ENCODE results near the gene FNDC5. TPM values are rescaled to one million over a fixed set of nuclear protein-coding genes. Genes with fewer than 3 reads are reported as not detected.
"Not testable (repeated sequence)": the region's sequence is repeated elsewhere in the genome, so short reads cannot be mapped to it uniquely, and the experiment has no call there.

The FNDC5 gene
- total and polyA plus RNA-seq, 4 donors = 44.9 to 82.0 (median 70.7) TPM

GRCh38 chr1:32905588-32905987 is 34.9 kb upstream of the FNDC5 start:
- H3K9me3 ChIP-seq (ENCODE audit: control insufficient read depth, insufficient read depth, low read length); H3K4me1 ChIP-seq (ENCODE audit: control insufficient read depth, insufficient read depth, low read length); H3K4me3 ChIP-seq (ENCODE audit: low read depth, low read length); DNase-seq (ENCODE audit: low read depth in 4 of 6, low spot score in 6 of 6); H3K36me3 ChIP-seq (ENCODE audit: control insufficient read depth, insufficient read depth, low read length); H3K27ac ChIP-seq (ENCODE audit: low read depth, low read length): not testable (repeated sequence)
- H3K27me3 ChIP-seq (ENCODE audit: control insufficient read depth, insufficient read depth, low read length) = peaks cover 14% of the 10 kb centered on the region
- 82% methylated on average over 10 of the region's 10 CpGs for WGBS (ENCODE audit: insufficient coverage)

GRCh38 chr1:32904797-32905196 is 34.1 kb upstream of the FNDC5 start:
- WGBS (ENCODE audit: insufficient coverage) = 86% methylated on average over 1 of the region's 2 CpGs

GRCh38 chr1:32903991-32904785 is 33.5 kb upstream of the FNDC5 start:
- H3K4me3 ChIP-seq (ENCODE audit: low read depth, low read length) = no peak overlapping the region
- WGBS (ENCODE audit: insufficient coverage) = 56% methylated on average over 1 of the region's 3 CpGs
- peaks cover 21% of the 10 kb centered on the region for H3K27me3 ChIP-seq (ENCODE audit: control insufficient read depth, insufficient read depth, low read length)

More at GRCh38 chr1:32904797-32905196, 34.1 kb upstream of the FNDC5 start:
- Histone ChIP-seq H3K9me3 (ENCODE audit: control insufficient read depth, insufficient read depth, low read length) (no peaks in the 10 kb centered on the region), H3K4me1 (ENCODE audit: control insufficient read depth, insufficient read depth, low read length) (peaks cover 14% of the 10 kb centered on the region), H3K4me3 (ENCODE audit: low read depth, low read length) (no peak overlapping the region), H3K27me3 (ENCODE audit: control insufficient read depth, insufficient read depth, low read length) (peaks cover 21% of the 10 kb centered on the region), H3K36me3 (ENCODE audit: control insufficient read depth, insufficient read depth, low read length) (no peaks in the 10 kb centered on the region), H3K27ac (ENCODE audit: low read depth, low read length) (no peak overlapping the region)
- DNase-seq (ENCODE audit: low read depth in 4 of 6, low spot score in 6 of 6) = no peak

GRCh38 chr1:32902535-32902920 is 31.8 kb upstream of the FNDC5 start:
- Histone ChIP-seq H3K27me3 (ENCODE audit: control insufficient read depth, insufficient read depth, low read length) (peaks cover 21% of the 10 kb centered on the region), H3K36me3 (ENCODE audit: control insufficient read depth, insufficient read depth, low read length) (peaks cover 6% of the 10 kb centered on the region), H3K4me1 (ENCODE audit: control insufficient read depth, insufficient read depth, low read length) (peaks cover 14% of the 10 kb centered on the region), H3K27ac (ENCODE audit: low read depth, low read length) (no peak overlapping the region), H3K4me3 (ENCODE audit: low read depth, low read length) (no peak overlapping the region), H3K9me3 (ENCODE audit: control insufficient read depth, insufficient read depth, low read length) (no peaks in the 10 kb centered on the region)
- DNase-seq (ENCODE audit: low read depth in 4 of 6, low spot score in 6 of 6) = no peak
- WGBS (ENCODE audit: insufficient coverage) = 71% methylated on average over 6 of the region's 6 CpGs

More at GRCh38 chr1:32903991-32904785, 33.5 kb upstream of the FNDC5 start:
- no peaks in the 10 kb centered on the region for H3K36me3 ChIP-seq (ENCODE audit: control insufficient read depth, insufficient read depth, low read length)
- peaks cover 14% of the 10 kb centered on the region for H3K4me1 ChIP-seq (ENCODE audit: control insufficient read depth, insufficient read depth, low read length)
- H3K27ac ChIP-seq (ENCODE audit: low read depth, low read length) = no peak overlapping the region
- H3K9me3 ChIP-seq (ENCODE audit: control insufficient read depth, insufficient read depth, low read length) = no peaks in the 10 kb centered on the region
- DNase-seq (ENCODE audit: low read depth in 4 of 6, low spot score in 6 of 6) = no peak

GRCh38 chr1:32901823-32902534 is 31.3 kb upstream of the FNDC5 start:
- no peak overlapping the region for H3K27ac ChIP-seq (ENCODE audit: low read depth, low read length)
- 27% methylated on average over 11 of the region's 24 CpGs for WGBS (ENCODE audit: insufficient coverage)
- peak overlapping the region; percentile 48 for H3K4me3 ChIP-seq (ENCODE audit: low read depth, low read length)
- H3K36me3 ChIP-seq (ENCODE audit: control insufficient read depth, insufficient read depth, low read length) = peaks cover 6% of the 10 kb centered on the region
- H3K27me3 ChIP-seq (ENCODE audit: control insufficient read depth, insufficient read depth, low read length) = peaks cover 21% of the 10 kb centered on the region
- DNase-seq (ENCODE audit: low read depth in 4 of 6, low spot score in 6 of 6) = no peak
- peaks cover 14% of the 10 kb centered on the region for H3K4me1 ChIP-seq (ENCODE audit: control insufficient read depth, insufficient read depth, low read length)
- H3K9me3 ChIP-seq (ENCODE audit: control insufficient read depth, insufficient read depth, low read length) = no peaks in the 10 kb centered on the region

- peaks cover 10% of the 10 kb centered on the region for H3K36me3 ChIP-seq (ENCODE audit: control insufficient read depth, insufficient read depth, low read length)
- H3K27ac ChIP-seq (ENCODE audit: low read depth, low read length) = no peak within 1 kb of the TSS
- peaks cover 14% of the 10 kb centered on the region for H3K4me1 ChIP-seq (ENCODE audit: control insufficient read depth, insufficient read depth, low read length)
- H3K27me3 ChIP-seq (ENCODE audit: control insufficient read depth, insufficient read depth, low read length) = peaks cover 21% of the 10 kb centered on the region
- under 1% methylated on average over 87 of the region's 92 CpGs for WGBS (ENCODE audit: insufficient coverage)
- peak within 1 kb of the TSS; percentile 50 for H3K4me3 ChIP-seq (ENCODE audit: low read depth, low read length)
- H3K9me3 ChIP-seq (ENCODE audit: control insufficient read depth, insufficient read depth, low read length) = no peaks in the 10 kb centered on the region
- DNase-seq (ENCODE audit: low read depth in 4 of 6, low spot score in 6 of 6) = peak in 1 of 6 donors; percentile 39
Observed at GRCh38 chr1:32900956-32901822, 30.5 kb upstream of the FNDC5 start, which contains the start of gene TMEM54. Gene TMEM54, minus strand, starts transcription at chr1:32901389. Its CDS starts 151 bp downstream, at chr1:32901238.

GRCh38 chr1:32900371-32900955 is 29.8 kb upstream of the FNDC5 start:
- Histone ChIP-seq H3K9me3 (ENCODE audit: control insufficient read depth, insufficient read depth, low read length) (no peaks in the 10 kb centered on the region), H3K27me3 (ENCODE audit: control insufficient read depth, insufficient read depth, low read length) (peaks cover 21% of the 10 kb centered on the region), H3K36me3 (ENCODE audit: control insufficient read depth, insufficient read depth, low read length) (peaks cover 15% of the 10 kb centered on the region), H3K27ac (ENCODE audit: low read depth, low read length) (no peak overlapping the region), H3K4me1 (ENCODE audit: control insufficient read depth, insufficient read depth, low read length) (peaks cover 14% of the 10 kb centered on the region), H3K4me3 (ENCODE audit: low read depth, low read length) (peak overlapping the region; percentile 50)
- WGBS (ENCODE audit: insufficient coverage) = 23% methylated on average over 18 of the region's 22 CpGs
- DNase-seq (ENCODE audit: low read depth in 4 of 6, low spot score in 6 of 6) = no peak

- Histone ChIP-seq H3K27ac (ENCODE audit: low read depth, low read length) (no peak overlapping the region), H3K4me1 (ENCODE audit: control insufficient read depth, insufficient read depth, low read length) (peaks cover 22% of the 10 kb centered on the region), H3K4me3 (ENCODE audit: low read depth, low read length) (no peak overlapping the region), H3K27me3 (ENCODE audit: control insufficient read depth, insufficient read depth, low read length) (peaks cover 21% of the 10 kb centered on the region), H3K9me3 (ENCODE audit: control insufficient read depth, insufficient read depth, low read length) (no peaks in the 10 kb centered on the region), H3K36me3 (ENCODE audit: control insufficient read depth, insufficient read depth, low read length) (peaks cover 22% of the 10 kb centered on the region)
- no peak for DNase-seq (ENCODE audit: low read depth in 4 of 6, low spot score in 6 of 6)
- 70% methylated on average over 6 of the region's 7 CpGs for WGBS (ENCODE audit: insufficient coverage)
Observed at GRCh38 chr1:32899586-32900296, 29.0 kb upstream of the FNDC5 start.
